HG03095 (cell line): ENCODE measurements around the gene ASGR1.
A peak's percentile ranks its signal among the peaks of the same experiment; 100 is the strongest.

Experiments
- ATAC-seq: cut with Tn5 transposase; IDR thresholded peaks from one replicate; pipeline ENCODE4 v1.9.1; 2021; ENCODE audit warnings: moderate library complexity; ENCODE audit not compliant: unreplicated experiment

ASGR1 gene

DNA sequence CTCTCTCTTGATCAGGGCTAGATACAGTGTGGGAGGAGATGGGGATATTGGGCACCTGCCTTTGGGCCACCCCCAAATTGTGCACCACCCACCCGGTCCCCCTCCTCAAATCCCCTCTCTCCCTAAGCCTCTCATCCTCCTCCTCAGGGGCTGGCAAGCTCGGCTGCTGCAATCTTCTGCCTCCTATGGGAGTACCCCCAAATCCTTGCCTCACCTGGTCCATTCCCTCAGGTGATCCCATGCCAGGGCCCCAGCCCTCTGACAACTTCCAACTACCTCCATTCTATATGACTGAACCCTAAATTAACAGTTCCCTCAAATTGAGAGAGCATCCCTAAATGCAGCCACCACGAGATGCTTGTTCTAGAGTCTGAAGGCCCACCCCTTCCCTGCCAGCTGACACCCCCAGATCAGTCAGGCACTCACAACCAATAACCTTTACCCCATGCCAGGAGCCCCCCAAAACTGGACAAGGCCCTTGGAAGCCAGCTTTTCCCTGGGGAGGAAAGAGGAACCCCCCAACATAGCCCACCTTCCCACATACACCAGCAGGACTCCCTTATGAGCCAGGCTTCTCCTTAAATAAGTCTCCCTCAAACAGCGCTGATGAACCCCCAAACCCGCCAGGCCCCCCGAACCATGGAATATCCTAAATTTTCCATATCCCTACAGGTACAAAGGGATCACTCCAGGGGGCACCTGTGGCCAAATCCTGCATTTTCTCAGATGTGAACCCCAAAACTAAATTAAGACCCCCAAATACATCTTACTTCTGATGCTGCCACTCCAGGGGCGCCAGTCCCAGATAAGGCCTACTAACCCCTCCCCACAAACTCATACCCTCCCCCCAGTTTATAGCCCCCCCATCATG lies 37.3 kb upstream of the ASGR1 start:
- ATAC-seq = no peak

DNA sequence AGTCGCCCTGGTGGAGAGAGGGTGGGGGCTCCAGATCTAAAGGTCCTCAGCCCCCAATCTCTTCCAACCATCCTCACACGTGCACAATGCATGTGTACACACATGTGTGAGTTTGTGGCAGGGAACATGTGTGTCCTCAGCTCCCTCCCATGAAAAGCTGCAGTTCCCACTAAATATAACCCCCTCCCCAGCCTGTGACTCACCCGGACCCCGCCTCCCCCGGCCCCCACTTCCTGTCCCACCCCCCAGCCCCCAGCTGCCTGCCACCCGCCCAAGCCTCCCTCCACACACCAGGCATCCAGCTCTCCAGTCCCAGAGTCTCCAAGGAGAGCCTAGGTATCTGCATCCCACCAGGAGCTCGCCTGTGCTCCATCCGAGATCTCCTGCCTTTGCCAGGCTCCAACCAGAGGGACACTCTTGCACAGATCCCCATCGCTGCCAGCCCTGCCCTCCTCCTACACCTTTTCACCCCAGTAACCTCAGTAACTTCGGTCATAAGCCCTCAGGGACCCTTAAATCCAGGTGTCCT lies 36.5 kb upstream of the ASGR1 start:
- ATAC-seq = no peak

DNA sequence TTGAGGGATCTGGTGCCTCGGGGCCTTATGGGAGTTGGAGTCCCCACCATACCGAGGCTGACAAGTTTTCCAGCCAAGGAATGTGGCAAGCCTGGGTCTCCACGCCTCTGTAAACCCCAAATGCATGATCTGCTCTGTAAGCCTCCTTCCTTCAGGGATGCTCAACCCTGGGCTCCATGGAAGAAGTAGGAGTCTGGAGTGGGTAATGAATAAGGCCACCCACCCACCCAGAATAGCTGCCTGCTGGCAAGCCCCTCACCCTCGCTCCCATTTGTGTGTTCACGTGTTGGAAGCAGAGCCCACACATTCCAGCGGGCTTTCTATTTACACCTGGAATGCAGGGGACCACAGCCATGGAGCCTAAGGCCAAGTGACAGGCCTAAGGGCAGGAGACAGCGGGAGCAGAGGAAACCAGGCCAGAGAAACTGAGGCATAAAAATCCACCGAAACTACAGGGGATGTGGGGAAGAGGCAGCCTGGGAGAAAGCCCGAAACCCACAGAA lies 36.0 kb upstream of the ASGR1 start:
- no peak for ATAC-seq

DNA sequence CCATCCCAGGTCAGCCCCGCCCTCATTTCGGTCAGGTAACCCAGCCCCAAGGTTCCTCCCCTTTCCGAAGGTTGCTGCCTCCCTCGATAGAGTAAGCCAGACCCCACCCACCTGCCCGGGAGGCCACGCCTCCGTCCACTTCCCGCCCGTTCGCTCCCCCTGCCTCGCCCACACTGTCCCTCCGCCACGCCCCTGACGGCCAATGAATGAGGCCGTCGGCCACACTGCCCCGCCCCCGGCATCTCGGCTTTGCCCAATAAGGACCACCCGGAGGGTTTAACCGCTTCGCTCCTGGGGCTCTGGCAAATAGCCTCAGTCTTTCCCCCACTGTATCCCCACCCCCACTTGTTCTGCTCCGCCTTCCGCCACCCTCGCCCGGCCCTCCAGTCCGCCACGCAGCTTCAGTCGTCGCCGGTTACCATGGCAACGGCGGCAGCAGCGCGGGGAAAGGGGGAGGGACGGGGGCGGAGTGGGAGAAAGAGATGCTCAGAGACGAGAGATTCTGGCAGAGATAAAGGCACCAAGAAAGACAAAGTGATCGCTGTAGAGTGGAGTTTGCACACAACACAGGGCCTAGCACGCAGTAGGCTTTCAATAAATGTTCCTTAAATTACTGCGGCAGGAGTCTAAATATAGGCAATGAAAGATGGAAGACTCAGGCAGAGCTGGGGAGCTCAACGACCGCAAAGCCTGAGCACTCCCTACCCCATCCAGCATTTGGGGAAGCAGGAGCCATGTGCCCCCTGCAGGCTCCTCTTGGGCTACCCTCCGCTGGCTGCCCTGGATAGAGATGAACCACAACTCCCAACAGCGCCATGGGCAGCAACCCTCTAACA lies 35.3 kb upstream of the ASGR1 start:
- peak; percentile 68 for ATAC-seq

DNA sequence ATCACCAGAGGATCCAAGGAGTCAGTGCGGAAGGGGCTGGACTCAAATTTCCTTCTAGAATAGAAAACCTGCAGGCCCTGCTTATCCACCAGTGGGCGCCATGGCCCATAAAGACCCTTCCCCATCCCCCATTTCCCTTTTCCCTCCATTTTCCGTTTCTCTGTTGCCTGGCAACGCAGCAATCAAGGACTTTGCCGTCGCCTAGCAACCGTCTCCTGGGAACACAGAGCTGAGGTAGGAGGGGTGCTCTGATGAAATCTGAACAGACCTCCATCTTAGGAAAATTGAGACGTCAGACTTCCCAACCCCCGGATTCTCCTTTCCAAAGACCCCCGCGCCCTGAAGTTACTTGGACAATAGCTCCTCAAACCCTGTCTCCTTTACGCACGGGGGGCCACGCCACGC lies 34.7 kb upstream of the ASGR1 start:
- no peak for ATAC-seq

DNA sequence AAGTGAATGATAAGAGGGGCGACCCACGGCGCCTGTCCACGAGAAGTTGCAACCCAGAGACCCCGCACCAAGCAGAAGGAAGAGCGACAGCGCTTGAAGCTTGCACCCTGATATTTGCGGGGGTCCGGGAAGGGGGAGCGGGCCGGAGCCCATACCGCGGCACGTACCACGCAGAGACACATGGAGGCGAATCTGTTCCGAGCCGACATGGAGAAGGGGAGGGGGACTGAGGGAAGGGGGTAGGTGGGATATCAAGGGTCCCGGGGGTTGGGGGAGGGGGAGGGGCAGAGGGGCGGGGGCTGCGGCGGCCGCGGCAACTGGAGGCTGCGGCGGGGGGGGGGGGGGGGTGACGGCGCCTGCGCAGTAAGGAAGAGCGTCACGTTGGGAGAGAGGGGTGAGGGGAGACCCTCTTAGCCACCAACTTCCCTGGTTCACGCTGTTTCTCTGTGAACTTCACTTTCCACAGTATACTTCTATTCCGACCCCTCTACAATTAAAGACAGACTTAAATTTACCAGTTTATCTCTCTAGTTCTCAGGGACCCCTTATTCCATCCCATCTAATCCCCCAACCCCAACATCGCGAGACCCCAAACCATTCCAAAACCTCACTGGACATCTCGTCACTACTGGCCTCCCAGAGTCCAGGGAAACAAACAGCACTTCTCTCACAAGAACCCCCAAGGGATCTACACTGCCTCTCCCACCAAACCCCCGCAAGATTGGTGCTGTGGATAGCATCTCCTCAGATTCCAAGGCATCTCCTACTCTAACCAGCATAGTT lies 32.5 kb upstream of the ASGR1 start:
- no peak for ATAC-seq

DNA sequence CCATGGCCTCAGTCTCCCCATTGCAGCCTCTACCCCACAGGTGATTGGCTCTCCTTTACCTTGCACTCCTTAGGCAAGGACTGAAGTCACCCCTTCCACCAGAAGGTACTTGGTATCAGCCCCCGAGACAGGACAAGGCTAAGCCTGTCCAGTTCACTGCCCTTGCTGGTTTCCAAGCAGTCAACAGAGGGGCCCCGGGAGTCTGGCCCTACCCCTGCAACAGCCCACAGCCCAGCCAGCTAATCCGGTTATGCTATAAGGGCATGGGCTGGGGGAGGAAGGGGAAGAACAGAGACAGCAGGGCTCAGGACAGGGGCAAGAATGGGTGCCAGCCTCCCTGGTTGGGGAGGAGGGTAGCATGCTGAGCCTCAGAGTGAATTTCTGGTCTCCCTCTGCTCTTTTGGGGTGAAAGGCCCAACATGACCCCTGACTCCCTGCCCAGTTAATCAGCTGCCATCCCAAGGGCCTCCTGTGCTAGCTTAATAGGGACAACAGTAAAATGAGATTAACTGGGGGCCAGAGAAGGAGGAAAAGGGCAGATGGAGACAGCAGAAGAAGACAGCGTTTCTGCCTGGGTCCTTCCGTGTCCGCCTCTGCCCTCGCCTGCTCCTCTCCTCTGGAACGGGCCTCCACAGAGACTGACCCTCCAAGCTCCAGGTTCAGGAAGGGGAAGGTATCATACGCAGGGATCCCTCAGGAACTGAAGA lies 29.7 kb upstream of the ASGR1 start:
- no peak for ATAC-seq

DNA sequence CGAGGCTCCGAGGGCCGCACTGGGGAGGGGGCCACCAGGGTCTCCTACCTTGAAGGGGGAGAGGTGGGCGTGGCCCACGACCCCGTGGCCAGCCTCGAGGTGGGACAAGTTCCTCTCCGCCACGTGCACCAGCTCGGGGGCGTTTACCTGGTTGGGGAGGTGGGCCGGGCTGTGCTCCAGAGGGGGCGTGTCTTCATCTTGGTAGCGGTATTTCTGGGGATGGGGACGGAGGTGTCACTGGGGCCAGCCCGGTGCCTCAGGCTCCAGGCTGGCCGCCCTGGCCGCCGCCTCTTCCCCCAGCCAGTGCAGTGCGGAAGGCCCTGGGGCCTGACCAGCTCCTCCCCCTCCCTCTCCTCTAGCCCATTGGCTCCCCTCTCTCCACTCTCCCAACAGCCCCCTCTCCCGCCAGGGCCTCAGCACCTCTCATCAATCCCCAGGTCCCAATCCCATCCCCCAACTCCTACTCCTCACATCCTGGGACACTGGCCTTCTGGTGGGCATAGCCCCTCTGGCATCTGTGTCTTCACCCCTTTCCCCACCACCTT lies 28.9 kb upstream of the ASGR1 start:
- no peak for ATAC-seq

DNA sequence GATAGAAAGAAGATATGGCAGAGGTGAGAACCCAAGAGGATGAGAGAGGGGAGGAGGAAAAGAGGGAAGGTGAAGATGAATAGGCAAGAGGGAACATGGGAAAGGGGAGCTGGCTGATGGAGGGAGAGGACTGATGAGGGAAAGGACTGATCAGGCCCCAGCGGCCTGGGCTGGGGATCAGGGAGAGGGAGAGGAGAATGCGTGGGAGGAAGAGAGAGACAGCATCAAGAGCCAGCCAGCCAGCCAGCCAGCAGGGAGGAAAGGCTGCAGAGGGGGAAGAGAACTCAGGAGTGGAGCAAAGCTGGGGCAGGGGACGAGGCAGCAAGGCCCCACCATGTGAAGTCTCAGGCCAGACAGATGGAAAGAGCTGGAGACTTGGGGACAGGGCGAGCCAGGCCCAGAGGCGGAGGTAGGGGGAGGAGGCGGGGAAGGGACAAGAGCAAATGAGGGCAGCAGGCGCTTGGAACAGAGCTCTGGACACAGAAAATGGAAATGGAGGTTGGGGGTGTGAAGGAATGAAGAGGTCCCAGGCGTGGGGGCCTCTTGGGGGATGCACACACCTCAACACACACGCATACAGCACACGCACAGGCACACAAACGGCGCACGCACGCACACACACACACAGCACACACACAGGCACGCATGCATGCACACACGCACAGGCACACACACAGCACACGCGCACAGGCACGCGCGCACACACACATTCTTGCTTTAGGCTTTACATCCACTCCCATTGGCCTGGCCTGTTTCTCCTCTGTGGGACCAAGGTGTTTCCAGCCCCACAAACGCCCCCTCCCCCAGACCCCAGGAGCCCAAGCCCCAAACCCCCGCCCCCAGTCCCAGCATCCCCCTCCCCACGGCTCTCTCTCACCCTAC lies 28.2 kb upstream of the ASGR1 start:
- ATAC-seq = no peak

DNA sequence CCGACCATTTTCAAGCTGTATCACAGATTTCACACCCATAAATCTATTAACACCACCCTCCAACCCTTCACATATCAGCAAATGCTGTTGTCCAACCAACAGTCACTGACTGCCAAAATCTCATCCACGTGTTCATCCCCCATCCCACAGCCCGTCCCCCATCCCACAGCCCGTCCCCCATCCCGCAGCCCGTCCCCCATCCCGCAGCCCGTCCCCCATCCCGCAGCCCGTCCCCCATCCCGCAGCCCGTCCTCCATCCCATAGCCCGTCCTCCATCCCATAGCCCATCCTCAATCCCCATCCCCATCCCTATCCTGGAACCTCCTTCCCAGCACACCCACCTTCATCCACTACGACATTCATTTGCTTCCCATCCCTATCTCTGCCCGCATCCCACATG lies 26.4 kb upstream of the ASGR1 start:
- ATAC-seq = no peak

DNA sequence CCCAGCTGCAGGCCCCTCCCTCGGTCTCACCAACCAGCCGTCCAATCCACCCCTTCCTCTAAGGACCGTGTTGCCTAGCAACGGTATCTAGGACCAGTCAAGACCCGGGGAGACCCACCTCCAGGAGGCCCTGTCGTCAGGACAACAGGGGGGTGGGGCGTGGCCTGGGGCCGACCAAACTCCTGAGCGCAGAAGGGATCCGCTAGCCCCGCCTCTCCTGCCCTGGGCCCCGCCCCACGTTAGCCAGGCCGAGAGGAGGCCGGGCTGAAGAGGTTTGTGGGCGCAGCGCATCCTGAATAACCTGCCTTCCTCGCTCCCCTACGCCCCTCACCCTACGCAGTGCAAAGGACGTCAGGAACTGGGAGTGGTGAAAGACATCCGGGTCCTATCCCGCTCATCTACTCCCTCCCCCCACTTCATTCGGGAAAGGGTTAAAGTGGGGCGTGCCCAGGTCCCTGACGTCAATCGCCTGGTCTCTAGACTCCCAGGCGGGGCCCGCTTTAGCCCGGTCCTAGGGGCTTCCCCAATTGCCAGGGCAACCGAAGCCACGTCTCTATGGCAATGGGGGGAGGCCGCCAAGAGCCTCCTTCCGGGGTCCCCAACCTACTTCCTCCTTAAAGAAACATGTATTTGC lies 25.8 kb upstream of the ASGR1 start:
- peak; percentile 61 for ATAC-seq

DNA sequence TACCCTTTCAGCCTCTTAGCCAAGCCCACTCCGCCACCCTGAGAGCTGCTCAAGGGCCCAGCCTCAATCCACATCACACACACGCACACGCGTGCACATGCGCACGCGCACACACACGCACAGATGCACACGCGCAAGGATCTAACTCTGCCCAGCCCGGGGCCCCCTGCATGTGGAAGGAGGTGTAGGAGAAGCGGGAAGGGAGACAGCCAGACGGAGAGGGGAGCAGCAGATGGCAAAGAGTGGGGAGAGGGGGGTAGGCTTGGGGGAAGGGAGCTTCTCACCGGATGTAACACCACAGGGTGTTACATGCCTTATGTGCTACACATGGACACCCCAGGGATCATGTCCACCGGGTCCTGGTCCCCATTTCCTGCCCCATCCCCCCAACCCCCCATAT lies 25.2 kb upstream of the ASGR1 start:
- no peak for ATAC-seq

DNA sequence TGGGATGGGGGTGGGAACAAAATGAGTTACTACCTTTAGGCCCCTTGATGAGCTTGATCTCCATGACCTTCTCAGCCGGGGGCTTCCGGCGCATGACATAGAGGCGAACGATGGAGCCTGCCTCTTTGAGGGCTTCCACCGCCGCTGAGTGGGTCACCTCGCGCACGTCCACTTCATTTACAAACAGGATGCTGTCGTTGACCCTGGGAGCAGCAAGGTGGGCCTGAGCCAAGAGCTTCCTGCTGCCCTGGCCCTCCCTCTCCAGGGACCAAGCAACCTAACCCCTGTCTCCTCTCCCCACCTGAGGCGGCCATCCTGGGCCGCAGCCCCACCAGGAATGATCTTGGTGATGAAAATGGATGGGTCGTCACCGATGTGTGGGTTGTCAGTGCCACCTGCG lies 24.2 kb upstream of the ASGR1 start:
- no peak for ATAC-seq

DNA sequence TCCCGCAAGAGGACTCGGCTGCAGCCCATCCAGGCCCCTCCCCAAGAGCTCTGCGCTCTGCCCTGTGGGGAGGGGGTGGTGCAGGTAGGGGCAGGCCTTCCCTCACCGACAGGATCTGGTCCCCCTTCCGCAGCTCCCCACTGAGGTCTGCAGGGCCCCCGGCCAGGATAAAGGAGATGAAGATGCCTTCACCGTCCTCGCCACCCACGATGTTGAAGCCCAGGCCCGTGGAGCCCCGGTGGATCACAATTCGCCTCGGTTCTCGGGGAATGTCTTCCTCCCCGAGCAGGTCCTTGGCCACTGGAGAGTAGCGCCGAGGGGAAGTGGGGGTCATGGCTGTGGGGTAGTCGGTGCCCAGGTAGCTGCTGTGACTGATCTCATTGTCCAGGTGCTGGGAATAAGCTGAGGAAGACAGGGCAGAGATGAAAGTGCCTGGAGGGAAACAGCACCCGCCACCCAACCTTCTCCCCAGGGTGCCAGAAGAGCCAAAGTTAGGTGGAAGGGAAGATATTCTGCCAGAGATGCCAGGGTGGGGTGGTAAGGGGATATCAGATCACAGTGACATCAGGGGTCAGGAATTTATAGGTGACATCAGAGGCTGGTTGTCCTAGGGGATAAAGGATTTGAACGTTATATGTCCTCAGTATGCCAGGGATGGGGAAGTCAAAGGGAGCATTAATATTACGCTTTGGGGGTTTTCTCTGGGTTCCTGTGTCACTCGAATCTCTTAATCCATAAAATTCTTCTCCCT lies 17.7 kb upstream of the ASGR1 start:
- no peak for ATAC-seq

DNA sequence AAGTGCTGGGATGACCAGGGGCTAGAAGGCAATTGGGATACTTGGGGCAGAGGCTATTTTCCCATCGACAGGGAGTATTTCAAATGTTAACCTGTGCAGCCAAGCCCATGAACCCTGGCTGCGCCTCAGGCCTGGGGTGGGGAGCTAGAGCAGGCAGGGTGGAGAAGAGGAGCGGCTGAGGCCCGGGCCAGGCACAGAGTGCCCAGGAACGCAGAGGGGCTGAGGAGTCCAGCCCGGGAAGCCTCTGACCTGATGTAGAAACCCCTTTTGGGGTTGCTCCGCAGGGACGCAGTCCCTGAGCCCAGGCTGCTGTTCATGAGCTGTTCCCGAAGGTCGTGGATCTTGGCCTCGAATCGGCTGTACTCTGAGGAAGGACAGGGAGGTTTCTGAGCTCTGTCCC lies 16.8 kb upstream of the ASGR1 start:
- no peak for ATAC-seq

DNA sequence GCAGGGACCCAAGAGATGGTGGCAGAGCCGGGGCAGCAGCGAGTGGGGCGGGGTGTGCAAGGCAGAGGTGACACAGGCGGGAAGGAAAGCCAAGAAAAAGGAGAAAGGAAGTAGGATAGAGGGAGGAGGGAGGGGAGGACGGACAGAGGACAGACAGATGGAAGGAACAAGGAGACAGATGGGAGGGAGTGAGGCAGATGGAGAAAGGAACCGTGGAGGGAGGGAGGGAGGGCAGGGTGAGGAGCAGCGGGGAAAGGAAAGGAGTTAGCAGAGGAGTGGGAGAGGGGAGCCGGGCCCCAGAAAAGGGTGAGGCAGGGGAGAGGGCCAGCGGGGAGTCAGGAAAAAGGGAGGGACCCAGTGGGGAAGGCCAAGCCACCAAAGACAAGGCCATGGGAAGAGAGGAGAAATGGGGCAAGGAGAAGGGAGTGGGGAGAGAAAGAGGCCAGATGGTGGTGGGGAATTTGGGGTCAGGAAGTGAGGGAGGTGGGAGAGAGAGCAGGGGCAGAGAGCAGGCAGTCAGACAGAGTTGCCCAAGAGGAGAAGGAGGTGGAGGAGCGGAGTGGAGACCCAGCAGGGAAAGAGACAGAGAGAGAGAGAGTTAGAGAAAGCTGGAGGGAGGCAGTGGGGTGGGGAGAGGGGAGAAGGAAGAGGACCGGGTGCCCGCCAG lies 13.2 kb upstream of the ASGR1 start:
- no peak for ATAC-seq

DNA sequence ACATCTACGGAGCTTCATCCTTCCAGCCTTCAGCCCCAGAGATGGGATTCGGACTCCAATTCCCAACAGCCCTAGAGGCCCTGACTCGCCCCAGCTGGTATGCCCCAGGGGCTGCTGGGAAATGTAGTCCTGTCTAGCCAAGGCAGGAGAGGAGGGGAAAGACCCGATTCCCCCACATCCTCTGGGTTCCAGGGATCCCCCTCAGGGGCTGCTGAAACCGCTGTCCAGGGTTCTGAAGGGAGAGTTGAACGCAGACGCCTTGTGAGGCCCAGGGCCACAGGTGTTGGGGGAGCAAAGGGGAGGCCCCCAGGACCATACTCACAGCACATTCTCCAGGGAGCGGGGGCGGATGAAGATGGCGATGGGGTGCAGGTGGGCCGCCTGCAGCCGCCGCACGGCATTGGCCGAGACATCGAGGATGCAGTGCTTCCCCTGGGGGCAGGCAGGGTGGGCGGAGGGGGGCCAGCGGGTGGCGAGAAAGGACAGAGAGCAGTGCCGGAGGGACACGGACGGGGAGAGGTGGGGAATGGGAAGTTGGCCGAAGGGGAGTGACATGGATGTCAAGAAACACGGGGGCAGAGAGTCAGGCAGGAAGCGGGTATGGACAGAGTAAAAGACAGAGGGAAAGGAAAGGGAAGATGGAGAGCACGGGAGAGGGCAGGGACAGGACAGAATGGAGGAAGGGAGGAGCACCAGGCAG lies 12.6 kb upstream of the ASGR1 start:
- no peak for ATAC-seq
